IMR-90 (cell line): ENCODE data around the gene CFAP92.

ENCODE experiments used
- BHLHE40 ChIP-seq: fragments of 150-350 bp; IDR thresholded peaks from 2 replicates; pipeline ENCODE4 v1.6.1; 2016; ENCODE audit warnings: mild to moderate bottlenecking, low read depth, low read length
- CTCF ChIP-seq: conservative IDR thresholded peaks from 2 replicates; pipeline ENCODE4 v1.5.1; 2012; ENCODE audit warnings: mild to moderate bottlenecking, low read depth, low read length, improper control_type of control experiment
- POLR2A ChIP-seq: IDR thresholded peaks from 2 replicates; pipeline ENCODE4 v1.6.1; 2012; ENCODE audit warnings: mild to moderate bottlenecking, low read depth, low read length
- RCOR1 ChIP-seq: IDR thresholded peaks from 2 replicates; pipeline ENCODE4 v1.6.1; 2012; ENCODE audit warnings: mild to moderate bottlenecking, low read length, improper control_type of control experiment; ENCODE audit not compliant: insufficient replicate concordance
- SMC3 ChIP-seq: fragments of 150-350 bp; IDR thresholded peaks from 2 replicates; pipeline ENCODE4 v1.6.1; 2016; ENCODE audit warnings: low read depth, mild to moderate bottlenecking, antibody characterized with exemption, low read length, moderate library complexity

GRCh38 chr3:128994581-128995546 lies 988 bp upstream of the CFAP92 start:
- TF ChIP-seq CTCF (no peak), POLR2A (no peak), BHLHE40 (no peak), SMC3 (no peak), RCOR1 (no peak)
